Measurements from ENCODE around the gene IER2.

DNA sequence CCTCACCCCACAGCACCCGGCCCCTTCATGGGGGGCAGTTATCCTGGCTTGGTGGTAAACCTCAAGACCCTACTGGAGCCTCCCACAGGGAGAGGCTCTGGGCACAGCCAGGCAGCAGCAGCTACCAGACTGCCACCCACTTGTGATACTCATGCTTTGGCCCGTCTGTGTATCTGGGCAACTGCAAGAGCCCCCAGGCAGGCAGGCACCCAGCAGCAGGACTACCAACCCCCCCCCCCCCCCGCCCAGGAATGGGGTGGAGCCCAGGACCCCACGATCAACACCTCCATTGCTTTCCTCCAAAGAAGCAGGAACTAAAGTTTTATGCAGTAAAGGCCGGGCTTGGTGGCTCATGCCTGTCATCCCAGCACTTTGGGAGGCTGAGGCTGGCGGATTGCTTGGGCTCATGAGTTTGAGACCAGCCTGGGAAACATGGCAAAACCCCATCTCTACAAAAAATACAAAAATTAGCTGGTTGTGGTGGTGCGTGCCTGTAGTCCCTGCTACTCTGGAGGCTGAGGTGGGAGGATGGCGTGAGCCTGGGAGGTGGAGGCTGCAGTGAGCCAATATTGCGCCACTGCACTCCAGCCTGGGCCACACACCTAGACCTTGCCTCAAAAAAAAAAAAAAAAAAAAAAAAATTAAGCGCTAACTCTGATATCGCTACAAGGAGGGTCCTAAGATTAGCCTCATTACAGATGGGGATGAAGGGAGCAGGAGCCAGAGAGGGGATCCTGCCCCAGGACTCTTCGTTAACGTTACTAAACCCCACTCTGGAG is 46.4 kb upstream of the IER2 start:
- TF ChIP-seq POLR2AphosphoS5 (IDR thresholded peaks at IDR 0.05), result no peak
- TF ChIP-seq, protein P1, sequence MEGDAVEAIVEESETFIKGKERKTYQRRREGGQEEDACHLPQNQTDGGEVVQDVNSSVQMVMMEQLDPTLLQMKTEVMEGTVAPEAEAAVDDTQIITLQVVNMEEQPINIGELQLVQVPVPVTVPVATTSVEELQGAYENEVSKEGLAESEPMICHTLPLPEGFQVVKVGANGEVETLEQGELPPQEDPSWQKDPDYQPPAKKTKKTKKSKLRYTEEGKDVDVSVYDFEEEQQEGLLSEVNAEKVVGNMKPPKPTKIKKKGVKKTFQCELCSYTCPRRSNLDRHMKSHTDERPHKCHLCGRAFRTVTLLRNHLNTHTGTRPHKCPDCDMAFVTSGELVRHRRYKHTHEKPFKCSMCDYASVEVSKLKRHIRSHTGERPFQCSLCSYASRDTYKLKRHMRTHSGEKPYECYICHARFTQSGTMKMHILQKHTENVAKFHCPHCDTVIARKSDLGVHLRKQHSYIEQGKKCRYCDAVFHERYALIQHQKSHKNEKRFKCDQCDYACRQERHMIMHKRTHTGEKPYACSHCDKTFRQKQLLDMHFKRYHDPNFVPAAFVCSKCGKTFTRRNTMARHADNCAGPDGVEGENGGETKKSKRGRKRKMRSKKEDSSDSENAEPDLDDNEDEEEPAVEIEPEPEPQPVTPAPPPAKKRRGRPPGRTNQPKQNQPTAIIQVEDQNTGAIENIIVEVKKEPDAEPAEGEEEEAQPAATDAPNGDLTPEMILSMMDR (IDR thresholded peaks at IDR 0.05; ENCODE audit: poor library complexity, severe bottlenecking), result no peak
